ENCODE results near the gene MFF.
"Not testable (repeated sequence)": the region's sequence is repeated elsewhere in the genome, so short reads cannot be mapped to it uniquely, and the experiment has no call there.

The MFF gene

GRCh38 chr2:227335713-227336112 is 10.7 kb downstream of the MFF start:
- DNase-seq (ENCODE audit: low read depth in 2 of 2): no peak

- no peak for DNase-seq (ENCODE audit: low read depth in 2 of 2)
These were observed 12.4 kb downstream of the MFF start for GRCh38 chr2:227337442-227337841.

GRCh38 chr2:227339098-227339599 is 14.1 kb downstream of the MFF start:
- DNase-seq (ENCODE audit: low read depth in 2 of 2): no peak

DNA sequence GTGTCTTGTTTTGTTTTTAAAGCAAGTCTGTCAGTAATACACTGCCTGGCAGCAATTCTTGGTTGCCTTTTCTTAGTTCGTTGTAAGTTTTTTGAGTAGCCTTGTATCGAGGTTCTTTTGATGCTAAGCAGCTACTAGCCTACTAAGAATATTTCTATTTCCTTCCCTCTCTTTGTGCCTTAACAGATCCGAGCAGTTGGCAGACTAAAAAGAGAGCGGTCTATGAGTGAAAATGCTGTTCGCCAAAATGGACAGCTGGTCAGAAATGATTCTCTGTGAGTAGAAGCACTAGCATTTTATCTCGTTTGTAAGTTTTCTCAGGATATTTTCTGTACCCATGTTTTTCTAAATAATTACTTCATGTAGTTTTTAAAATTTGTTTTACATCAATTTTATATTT is 15.1 kb downstream of the MFF start:
- DNase-seq (ENCODE audit: low read depth in 2 of 2): no peak

- no peak for DNase-seq (ENCODE audit: low read depth in 2 of 2)
These were observed 16.5 kb downstream of the MFF start for GRCh38 chr2:227341553-227341952.

- no peak for DNase-seq (ENCODE audit: low read depth in 2 of 2)
These were observed 19.2 kb downstream of the MFF start for GRCh38 chr2:227344231-227344630.

GRCh38 chr2:227347117-227347516 is 22.1 kb downstream of the MFF start:
- no peak for DNase-seq (ENCODE audit: low read depth in 2 of 2)

- DNase-seq (ENCODE audit: low read depth in 2 of 2): no peak
These were observed 23.3 kb downstream of the MFF start for GRCh38 chr2:227348324-227348723.

- no peak for DNase-seq (ENCODE audit: low read depth in 2 of 2)
These were observed 25.1 kb downstream of the MFF start for GRCh38 chr2:227349989-227350612.

- no peak for DNase-seq (ENCODE audit: low read depth in 2 of 2)
These were observed 26.6 kb downstream of the MFF start for GRCh38 chr2:227351639-227352038.

DNA sequence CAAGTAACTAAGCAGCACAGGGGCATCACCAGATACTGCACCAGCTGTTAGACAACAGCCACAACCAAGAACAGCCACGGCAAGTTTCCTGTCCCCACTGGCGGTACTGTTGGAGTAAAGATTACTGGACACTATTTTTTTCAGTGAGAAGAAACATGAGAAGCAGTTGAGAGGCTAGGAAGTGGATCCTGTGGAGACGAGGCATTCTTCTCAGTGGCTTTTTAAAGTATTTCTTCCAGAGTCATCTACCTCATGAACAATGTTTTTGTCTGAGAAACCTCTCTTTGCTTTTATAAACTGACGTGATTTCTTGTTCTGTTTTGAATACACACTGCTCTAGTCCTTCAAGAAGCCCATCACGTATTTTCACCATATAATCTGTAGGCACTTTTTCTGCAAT is 35.3 kb downstream of the MFF start:
- DNase-seq (ENCODE audit: low read depth in 2 of 2): no peak

DNA sequence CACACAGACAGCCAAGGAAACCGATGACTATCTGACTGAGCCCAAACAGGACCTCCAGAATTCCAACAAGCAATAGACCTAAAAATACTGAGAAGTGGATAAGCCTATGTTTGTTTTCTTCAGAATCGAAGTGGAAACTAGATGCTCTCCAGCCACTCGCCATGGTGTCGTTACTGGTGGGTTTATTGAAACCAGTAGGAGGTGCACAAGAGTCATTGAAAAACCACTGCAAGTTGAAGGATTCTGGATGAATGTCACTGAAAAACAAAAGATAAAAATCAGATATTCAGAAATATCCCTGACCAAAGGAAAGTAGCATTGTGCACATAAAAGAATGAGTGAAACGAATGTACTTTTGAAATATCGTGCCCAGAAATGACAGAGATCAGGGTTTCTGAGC is 38.7 kb downstream of the MFF start:
- no peak for DNase-seq (ENCODE audit: low read depth in 2 of 2)

DNA sequence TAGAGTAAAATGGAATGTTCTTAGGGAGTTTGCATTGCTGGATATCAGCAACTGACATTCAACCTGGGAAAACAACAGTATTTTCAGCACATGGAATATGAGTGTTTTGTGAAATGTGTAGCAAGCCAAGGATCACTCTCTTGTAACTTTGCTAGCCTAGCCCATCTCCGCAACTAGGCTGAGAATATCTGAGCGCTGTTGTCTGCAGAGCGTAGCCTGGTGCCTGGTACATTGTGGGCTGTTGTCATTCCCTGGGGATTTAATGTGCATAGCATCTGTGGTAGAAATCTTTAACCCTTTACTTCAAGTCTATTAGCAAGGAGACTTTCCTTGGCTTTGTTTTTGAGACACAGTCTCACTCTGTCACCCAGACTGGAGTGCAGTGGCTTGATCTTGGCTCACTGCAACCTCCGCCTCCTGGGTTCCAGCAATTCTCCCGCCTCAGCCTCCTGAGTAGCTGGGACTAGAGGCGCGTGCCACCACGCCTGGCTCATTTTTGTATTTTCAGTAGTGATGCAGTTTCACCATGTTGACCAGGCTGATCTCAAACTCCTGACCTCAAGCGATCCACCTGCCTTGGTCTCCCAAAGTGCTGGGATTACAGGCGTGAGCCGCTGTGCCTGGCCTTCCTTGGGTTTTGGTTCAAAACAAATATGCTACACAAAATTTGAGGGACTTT is 39.7 kb downstream of the MFF start:
- DNase-seq (ENCODE audit: low read depth in 2 of 2): not testable (repeated sequence)

DNA sequence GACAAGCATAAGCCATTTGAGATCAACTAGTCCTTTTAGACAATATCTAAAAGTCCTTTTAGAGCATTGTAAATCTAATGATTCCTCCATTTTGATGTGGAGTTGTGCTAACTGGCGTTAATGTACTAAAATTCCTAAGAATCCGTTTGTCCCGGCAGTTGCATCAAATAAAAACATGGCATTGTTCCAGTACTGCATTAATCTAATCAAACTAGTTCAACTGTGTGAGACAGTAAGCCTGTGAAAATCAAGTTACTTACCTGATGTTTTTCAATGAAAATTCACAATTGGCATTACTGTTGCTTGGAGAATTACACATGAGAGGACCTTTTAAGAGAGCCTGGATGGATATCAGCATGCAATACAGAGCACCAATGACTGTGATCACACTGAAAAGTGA is 40.8 kb downstream of the MFF start:
- DNase-seq (ENCODE audit: low read depth in 2 of 2): no peak

DNA sequence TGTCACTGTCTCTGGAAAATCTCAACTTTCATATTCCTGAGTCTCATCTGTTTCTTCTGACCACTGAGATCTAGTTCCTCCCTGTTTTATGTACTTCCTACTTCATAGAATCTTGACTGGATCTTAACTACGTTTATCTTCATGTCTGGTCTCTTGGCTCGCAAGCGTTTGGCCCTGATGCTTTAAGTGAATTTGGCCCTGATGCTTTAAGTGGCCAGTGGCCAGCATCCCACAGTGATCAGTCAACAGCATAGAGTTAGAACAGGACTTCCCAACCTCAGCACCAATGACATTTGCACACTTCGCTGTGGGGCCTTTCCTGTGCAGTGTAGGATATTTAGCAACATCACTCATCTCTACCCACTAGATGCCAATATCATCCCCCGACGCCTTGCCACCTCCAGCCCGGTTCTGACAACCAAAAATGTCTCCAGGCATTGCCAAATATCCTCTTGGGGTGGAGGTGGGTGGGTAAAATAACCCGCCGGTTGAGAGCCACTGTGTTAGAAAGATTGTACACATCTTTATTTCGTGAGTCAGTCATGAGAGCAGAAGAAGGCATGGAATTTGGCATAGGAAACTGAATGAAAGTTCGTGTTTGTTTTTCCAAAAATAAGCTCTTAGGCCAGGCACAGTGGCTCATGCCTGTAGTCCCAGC is 41.8 kb downstream of the MFF start:
- no peak for DNase-seq (ENCODE audit: low read depth in 2 of 2)

DNA sequence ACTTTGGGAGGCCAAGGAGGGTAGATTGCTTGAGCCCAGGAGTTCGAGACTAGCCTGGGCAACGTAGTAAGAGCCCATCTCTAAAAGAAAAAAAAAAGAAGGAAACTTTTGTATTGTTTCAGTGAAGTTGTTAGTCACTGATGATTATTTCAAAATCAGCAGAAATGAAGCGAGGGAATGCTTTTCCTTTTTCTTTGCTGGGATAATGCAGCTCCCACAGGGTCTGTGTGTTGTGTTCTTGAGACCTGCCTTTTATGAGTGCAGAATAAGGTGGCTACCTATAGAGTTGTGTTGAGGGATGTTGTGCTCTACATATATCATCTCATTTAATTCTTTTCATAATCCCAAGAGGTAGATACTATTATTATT is 42.4 kb downstream of the MFF start:
- DNase-seq (ENCODE audit: low read depth in 2 of 2): no peak

DNA sequence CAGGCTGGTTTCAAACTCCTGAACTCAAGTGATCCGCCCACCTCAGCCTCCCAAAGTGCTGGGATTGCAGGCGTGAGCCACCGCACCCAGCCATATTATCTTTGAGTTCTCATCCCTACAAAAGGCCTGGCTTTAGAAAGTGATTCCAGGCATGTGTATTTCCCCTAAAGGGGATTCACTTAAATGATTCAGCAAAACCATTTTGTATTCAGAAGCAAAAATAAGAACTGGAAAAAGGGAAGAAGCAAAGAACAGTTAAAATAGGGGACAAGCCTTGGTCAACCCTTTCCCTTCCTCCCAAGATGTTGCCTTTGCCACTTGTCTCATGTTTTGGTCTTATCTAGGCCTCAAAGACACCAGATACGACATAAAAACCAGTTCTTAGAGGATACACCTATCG is 43.5 kb downstream of the MFF start:
- no peak for DNase-seq (ENCODE audit: low read depth in 2 of 2)

DNA sequence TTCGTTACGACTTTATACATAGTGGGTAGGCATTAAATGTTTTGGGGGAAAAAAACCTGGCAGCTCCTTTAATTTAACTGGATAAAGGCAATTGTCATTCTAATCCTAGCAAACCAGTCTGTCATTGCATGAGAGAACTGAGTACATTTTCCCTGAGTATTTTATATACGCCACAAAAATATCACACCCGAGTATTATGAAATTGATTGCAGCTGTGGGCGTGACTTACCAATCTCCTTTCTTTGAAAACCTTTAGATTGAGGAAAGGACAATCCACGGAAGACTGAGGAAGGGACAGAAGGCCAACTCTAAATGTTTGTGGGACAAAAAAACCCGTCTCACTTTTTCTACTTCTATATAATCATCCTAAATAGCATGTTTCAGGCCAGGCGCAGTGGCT is 45.0 kb downstream of the MFF start:
- no peak for DNase-seq (ENCODE audit: low read depth in 2 of 2)

DNA sequence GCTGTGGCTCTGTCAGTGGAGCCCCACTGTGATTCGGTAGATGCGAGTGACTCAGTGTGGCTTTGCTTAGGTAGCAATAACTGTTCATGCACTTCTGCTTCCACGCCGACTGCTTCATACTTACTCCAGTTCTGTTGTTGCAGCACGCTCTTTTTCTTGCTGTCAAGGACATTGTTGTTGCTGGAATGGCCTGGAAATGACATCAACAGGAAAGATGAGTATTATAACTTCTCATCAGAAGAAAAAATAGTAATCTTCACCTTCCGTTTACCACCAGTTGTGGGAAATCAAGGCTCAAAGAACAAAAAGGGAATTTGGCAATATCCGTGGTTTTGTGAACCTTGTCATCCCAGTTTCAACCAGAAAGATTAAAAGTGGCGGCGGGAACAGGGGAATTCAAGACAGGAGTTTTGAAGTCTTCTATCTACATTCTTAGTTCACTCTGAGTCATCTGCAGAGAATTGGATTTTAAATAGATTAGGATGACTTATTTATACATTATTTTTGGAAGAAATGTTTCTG is 45.8 kb downstream of the MFF start:
- DNase-seq (ENCODE audit: low read depth in 2 of 2): peak in 1 of 2 experiments; percentile 58

- DNase-seq (ENCODE audit: low read depth in 2 of 2): no peak
These were observed 48.3 kb downstream of the MFF start for GRCh38 chr2:227373389-227373788.

- no peak for DNase-seq (ENCODE audit: low read depth in 2 of 2)
These were observed 49.1 kb downstream of the MFF start for GRCh38 chr2:227374158-227374557.

- DNase-seq (ENCODE audit: low read depth in 2 of 2): no peak
These were observed 51.8 kb downstream of the MFF start for GRCh38 chr2:227376656-227377396.

Measured in fibroblast of skin of left quadriceps (primary cell).